SH-SY5Y (cell line): ENCODE measurements around the gene HBZ.
A peak's percentile ranks its signal among the peaks of the same experiment; 100 is the strongest.

Experiments
- GATA2 ChIP-seq: IDR thresholded peaks from 2 replicates; pipeline ENCODE4 v1.6.1; 2011; ENCODE audit warnings: mild to moderate bottlenecking, low read depth, low read length
- GATA3 ChIP-seq: IDR thresholded peaks from 2 replicates; pipeline ENCODE4 v1.6.1; 2011; ENCODE audit warnings: low read depth, mild to moderate bottlenecking, low read length, moderate library complexity

The HBZ gene

GRCh38 chr16:122361-122760 lies 30.1 kb upstream of the HBZ start:
- TF ChIP-seq GATA2 (no peak), GATA3 (no peak)

- TF ChIP-seq GATA3 (no peak), GATA2 (no peak)
Measured at GRCh38 chr16:125011-125410, 27.4 kb upstream of the HBZ start.

DNA sequence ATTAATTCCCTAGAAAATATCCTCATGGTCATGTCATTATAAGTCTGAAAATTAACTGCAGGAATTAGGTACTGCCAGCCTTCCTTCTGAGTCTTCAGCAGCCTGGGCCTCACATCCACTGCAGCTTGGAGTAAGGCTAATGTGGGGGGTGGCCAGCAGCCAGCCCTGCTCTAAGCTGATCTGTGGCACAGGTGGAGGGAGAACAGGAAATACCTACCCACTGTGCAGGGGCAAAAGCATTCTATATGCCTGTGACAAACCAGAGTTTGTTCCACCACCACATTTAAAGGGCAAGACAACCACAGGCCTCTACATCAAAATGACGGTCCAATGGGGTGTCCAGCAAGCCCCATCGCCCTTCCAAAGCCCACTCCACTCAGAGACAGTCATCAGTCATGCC lies 23.4 kb upstream of the HBZ start:
- TF ChIP-seq GATA2: no peak
- no peak for TF ChIP-seq GATA3

- TF ChIP-seq GATA2 (no peak), GATA3 (no peak)
Measured at GRCh38 chr16:130533-131173, 21.8 kb upstream of the HBZ start.

DNA sequence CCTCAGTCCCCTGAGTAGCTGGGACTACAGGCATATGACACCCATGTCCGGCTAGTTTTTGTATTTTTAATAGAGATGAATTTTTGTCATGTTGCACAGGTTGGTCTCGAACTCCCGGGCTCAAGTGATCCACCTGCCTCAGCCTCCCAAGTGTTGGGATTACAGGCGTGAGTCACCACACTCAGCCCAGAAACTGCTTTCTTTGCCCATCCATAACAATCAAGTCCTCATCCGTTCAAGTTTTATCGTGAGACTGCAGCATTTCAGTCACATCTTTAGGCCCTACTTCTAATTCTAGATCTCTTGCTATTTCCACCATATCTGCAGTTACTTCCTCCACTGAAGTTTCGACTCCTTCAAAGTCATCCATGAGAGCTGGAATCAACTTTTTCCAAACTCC lies 20.3 kb upstream of the HBZ start:
- no peak for TF ChIP-seq GATA3
- no peak for TF ChIP-seq GATA2

GRCh38 chr16:133716-134115 lies 18.7 kb upstream of the HBZ start:
- TF ChIP-seq GATA3 (no peak), GATA2 (no peak)

GRCh38 chr16:138049-138417 lies 14.4 kb upstream of the HBZ start:
- TF ChIP-seq GATA3 (no peak), GATA2 (no peak)

GRCh38 chr16:140175-140857 lies 12.1 kb upstream of the HBZ start:
- no peak for TF ChIP-seq GATA3
- TF ChIP-seq GATA2: no peak

DNA sequence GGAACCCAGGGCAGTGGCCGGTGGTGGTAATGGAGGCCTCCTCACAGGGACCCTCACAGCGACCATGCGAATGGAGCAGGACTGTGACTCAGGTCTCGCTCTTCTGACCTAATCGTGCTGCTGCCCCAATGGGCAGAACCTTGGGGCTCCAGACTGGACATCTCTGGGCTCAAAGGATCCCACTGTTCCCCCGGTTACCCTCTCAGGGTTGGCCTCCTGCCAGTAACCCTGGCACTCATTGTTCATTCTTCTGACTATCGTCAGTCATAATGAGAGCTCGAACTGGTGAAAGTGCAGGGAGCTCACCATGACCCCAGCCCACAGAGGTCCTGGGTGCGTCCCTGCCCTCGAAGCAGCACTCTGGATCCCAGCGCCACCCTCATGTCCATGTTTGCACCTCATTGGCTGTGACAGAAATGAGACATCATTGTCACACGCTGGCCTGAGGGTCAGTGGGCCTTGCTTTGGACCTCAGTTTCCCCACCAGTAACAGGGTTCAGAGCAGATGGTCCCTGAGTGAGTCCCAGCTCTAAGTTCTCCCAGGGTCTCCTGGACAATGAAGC lies 10.0 kb upstream of the HBZ start:
- TF ChIP-seq GATA2: no peak
- no peak for TF ChIP-seq GATA3

GRCh38 chr16:143047-143446 lies 9.4 kb upstream of the HBZ start:
- no peak for TF ChIP-seq GATA3
- no peak for TF ChIP-seq GATA2

DNA sequence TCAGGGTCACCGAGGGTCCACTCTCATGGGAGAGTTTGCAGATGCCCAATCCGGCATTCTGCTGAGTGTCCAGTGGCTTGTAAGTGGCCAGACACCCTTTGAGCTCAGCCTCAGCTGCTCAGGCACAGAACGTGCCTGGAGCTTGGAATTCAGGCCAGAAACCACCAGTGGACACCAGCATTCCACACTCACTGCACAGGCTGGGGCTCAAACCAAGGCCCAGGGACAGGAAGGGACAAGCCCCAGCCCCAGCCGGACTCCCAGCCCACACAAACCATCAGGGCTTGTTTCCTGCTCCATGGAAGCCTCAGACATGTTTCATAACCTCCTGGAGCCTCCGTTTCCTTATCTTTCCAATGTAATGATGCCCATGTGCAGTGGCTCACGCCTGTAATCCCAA lies 9.0 kb upstream of the HBZ start:
- TF ChIP-seq GATA2: no peak
- TF ChIP-seq GATA3: no peak

- TF ChIP-seq GATA2 (no peak), GATA3 (no peak)
Measured at GRCh38 chr16:144797-145252, 7.6 kb upstream of the HBZ start.

GRCh38 chr16:146646-147045 lies 5.8 kb upstream of the HBZ start:
- no peak for TF ChIP-seq GATA3
- TF ChIP-seq GATA2: no peak

GRCh38 chr16:149024-149660 lies 3.3 kb upstream of the HBZ start:
- TF ChIP-seq GATA3: no peak
- peak; percentile 15; the same call in 1 of the 2 replicates for TF ChIP-seq GATA2

DNA sequence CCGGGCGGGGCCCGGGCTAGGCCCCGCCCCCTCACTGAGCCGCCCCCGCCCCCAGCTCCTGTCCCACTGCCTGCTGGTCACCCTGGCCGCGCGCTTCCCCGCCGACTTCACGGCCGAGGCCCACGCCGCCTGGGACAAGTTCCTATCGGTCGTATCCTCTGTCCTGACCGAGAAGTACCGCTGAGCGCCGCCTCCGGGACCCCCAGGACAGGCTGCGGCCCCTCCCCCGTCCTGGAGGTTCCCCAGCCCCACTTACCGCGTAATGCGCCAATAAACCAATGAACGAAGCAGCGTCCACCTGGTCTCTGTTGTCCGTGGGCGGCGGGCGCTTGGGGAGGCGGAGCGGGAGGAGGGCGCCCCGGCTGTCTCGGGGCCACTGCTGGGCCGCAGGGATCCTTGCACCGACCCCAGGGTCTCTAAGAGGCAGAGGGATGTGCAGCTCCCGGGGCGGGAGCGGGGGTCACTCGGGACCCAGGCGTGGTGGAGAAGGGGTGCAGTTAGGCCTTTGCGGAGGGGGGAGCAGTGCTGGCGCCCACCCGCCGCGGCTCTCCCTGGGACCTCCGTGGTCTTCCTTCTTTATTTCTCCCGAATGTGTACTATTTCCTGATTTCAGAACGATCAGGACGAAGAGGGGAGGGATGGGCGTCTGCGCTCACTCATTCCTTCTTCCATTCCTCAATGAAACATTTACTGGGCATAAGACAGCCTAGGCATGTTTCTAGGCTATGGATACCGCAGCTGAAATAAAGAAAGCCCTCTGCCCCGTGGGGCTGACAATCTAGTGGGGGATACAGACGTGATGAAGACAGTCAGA lies 2.0 kb downstream of the HBZ start:
- TF ChIP-seq GATA2 (no peak), GATA3 (no peak)
